IMR-90 (cell line): ENCODE measurements around the gene PRR5. TPM values are rescaled to one million over a fixed set of nuclear protein-coding genes. Genes with fewer than 3 reads are reported as not detected.

Experiments
- ATAC-seq: fragments of 200-7000 bp; cut with Tn5 transposase; 2 replicates; pipeline ENCODE4 v1.9.1; 2020; ENCODE audit warnings: low read depth, mild to moderate bottlenecking, moderate library complexity
- BruUV-seq: library from RNA; stranded (reverse); fragments of 400-500 nt; replicated peaks from 2 replicates; lab custom pipeline; 2021; lab: Mats Ljungman, UMichigan
- CTCF ChIA-PET: fragments of 300-600 bp; formaldehyde crosslinking; extraction: SDS; loops from one replicate; lab custom pipeline; 2021; ENCODE audit warnings: antibody characterized with exemption; lab: Yijun Ruan, JAX
- POLR2A ChIA-PET: fragments of 300-600 bp; sonication (Branson Sonifier 250); formaldehyde crosslinking; loops from one replicate; lab custom pipeline; 2022; ENCODE audit warnings: antibody characterized with exemption; ENCODE audit not compliant: unreplicated experiment; lab: Charles Lee
- DNase-seq: peaks from one replicate; pipeline ENCODE4 v3.0.0; 2013
- H2AFZ ChIP-seq: replicated peaks from 2 replicates; pipeline ENCODE3; 2013; ENCODE audit warnings: low read length, mild to moderate bottlenecking; ENCODE audit not compliant: poor library complexity
- H2AK5ac ChIP-seq: 2 replicates; pipeline ENCODE4 v1.6.1; 2013; ENCODE audit warnings: low read depth, low read length, inconsistent platforms
- H2AK9ac ChIP-seq: replicated peaks from 2 replicates; pipeline ENCODE3; 2013; ENCODE audit warnings: mild to moderate bottlenecking, low read depth, low read length, moderate library complexity; ENCODE audit not compliant: poor library complexity
- H2BK120ac ChIP-seq: 2 replicates; pipeline ENCODE4 v1.6.1; 2013; ENCODE audit warnings: low read depth, low read length, inconsistent platforms
- H2BK15ac ChIP-seq: 3 replicates; pipeline ENCODE4 v1.6.1; 2013; ENCODE audit warnings: low read depth, low read length, inconsistent platforms
- H2BK20ac ChIP-seq: 2 replicates; pipeline ENCODE4 v1.6.1; 2013; ENCODE audit warnings: low read depth, mild to moderate bottlenecking, inconsistent platforms, low read length, moderate library complexity
- H2BK5ac ChIP-seq: 2 replicates; pipeline ENCODE4 v1.6.1; 2013; ENCODE audit warnings: mild to moderate bottlenecking, low read depth, low read length, inconsistent platforms; ENCODE audit not compliant: poor library complexity, severe bottlenecking
- H3K14ac ChIP-seq: replicated peaks from 2 replicates; pipeline ENCODE4 v1.6.1; 2013; ENCODE audit warnings: low read depth, low read length, inconsistent platforms
- H3K18ac ChIP-seq: 2 replicates; pipeline ENCODE4 v1.6.1; 2013; ENCODE audit warnings: low read depth, low read length, control low read depth
- H3K23ac ChIP-seq: 2 replicates; pipeline ENCODE4 v1.6.1; 2013; ENCODE audit warnings: low read depth, low read length, inconsistent platforms
- H3K27ac ChIP-seq: 2 replicates; pipeline ENCODE4 v1.5.1; 2013; ENCODE audit warnings: mild to moderate bottlenecking, control low read depth, low read length; ENCODE audit not compliant: insufficient read depth
- H3K27me3 ChIP-seq: 2 replicates; pipeline ENCODE4 v1.6.1; 2013; ENCODE audit warnings: low read length; ENCODE audit not compliant: control insufficient read depth, insufficient read depth
- H3K36me3 ChIP-seq: 2 replicates; pipeline ENCODE4 v1.6.1; 2013; ENCODE audit warnings: low read length, mixed read lengths; ENCODE audit not compliant: control insufficient read depth, insufficient read depth
- H3K4ac ChIP-seq: 2 replicates; pipeline ENCODE4 v1.6.1; 2013; ENCODE audit warnings: low read depth, low read length, inconsistent platforms
- H3K4me1 ChIP-seq: 2 replicates; pipeline ENCODE4 v1.6.1; 2013; ENCODE audit warnings: low read length, mixed read lengths; ENCODE audit not compliant: control insufficient read depth, insufficient read depth
- H3K4me2 ChIP-seq: 2 replicates; pipeline ENCODE4 v1.6.1; 2013; ENCODE audit warnings: low read depth, mild to moderate bottlenecking, control low read depth, low read length, moderate library complexity
- H3K4me3 ChIP-seq: 2 replicates; pipeline ENCODE4 v1.5.1; 2013; ENCODE audit warnings: low read depth, mild to moderate bottlenecking, control low read depth, low read length, moderate library complexity; ENCODE audit not compliant: insufficient read depth
- H3K56ac ChIP-seq: 2 replicates; pipeline ENCODE4 v1.6.1; 2013; ENCODE audit warnings: low read length, inconsistent platforms; ENCODE audit not compliant: insufficient read depth; ENCODE audit errors: extremely low read depth
- H3K79me1 ChIP-seq, 2 experiments: 2 replicates each; pipeline ENCODE4 v1.6.1; 2013; ENCODE audit warnings: low read length in 2 of 2, inconsistent platforms in 1 of 2, low read depth in 1 of 2
- H3K9ac ChIP-seq: 2 replicates; pipeline ENCODE4 v1.6.1; 2013; ENCODE audit warnings: low read depth, low read length, control low read depth
- H3K9me1 ChIP-seq: 2 replicates; pipeline ENCODE4 v1.6.1; 2013; ENCODE audit warnings: low read length, inconsistent platforms; ENCODE audit not compliant: insufficient read depth
- H3K9me3 ChIP-seq: 2 replicates; pipeline ENCODE4 v1.6.1; 2013; ENCODE audit warnings: low read length; ENCODE audit not compliant: control insufficient read depth, insufficient read depth
- H4K20me1 ChIP-seq: 2 replicates; pipeline ENCODE4 v1.6.1; 2013; ENCODE audit warnings: low read length, inconsistent platforms; ENCODE audit not compliant: insufficient read depth
- H4K5ac ChIP-seq: 2 replicates; pipeline ENCODE4 v1.6.1; 2013; ENCODE audit warnings: mild to moderate bottlenecking, low read depth, low read length, control low read depth
- H4K8ac ChIP-seq, 2 experiments: 2 replicates each; pipeline ENCODE4 v1.6.1; 2013; ENCODE audit warnings: low read depth in 2 of 2, low read length in 2 of 2, control low read depth in 1 of 2, inconsistent platforms in 1 of 2
- H4K91ac ChIP-seq: 2 replicates; pipeline ENCODE4 v1.6.1; 2013; ENCODE audit warnings: low read depth, low read length, inconsistent platforms; ENCODE audit not compliant: insufficient read depth
- CEBPB ChIP-seq: IDR thresholded peaks from 2 replicates; pipeline ENCODE4 v1.6.1; 2012; ENCODE audit warnings: low read depth, low read length, improper control_type of control experiment
- CHD1 ChIP-seq: IDR thresholded peaks from 2 replicates; pipeline ENCODE4 v1.6.1; 2012; ENCODE audit warnings: low read depth, low read length, improper control_type of control experiment
- MAFK ChIP-seq: IDR thresholded peaks from 2 replicates; pipeline ENCODE4 v1.6.1; 2012; ENCODE audit warnings: low read depth, low read length, improper control_type of control experiment
- RCOR1 ChIP-seq: IDR thresholded peaks from 2 replicates; pipeline ENCODE4 v1.6.1; 2012; ENCODE audit warnings: mild to moderate bottlenecking, low read length, improper control_type of control experiment; ENCODE audit not compliant: insufficient replicate concordance
- WGBS, 2 experiments: methylation state at CpG; one replicate each; pipeline versions ENCODE4 v1.1.5 to v1.1.7; 2013; ENCODE audit warnings: missing lambda C conversion rate in 2 of 2; ENCODE audit not compliant: insufficient read length in 1 of 2; ENCODE audit errors: extremely low coverage in 2 of 2; 5-methylcytosine and 5-hydroxymethylcytosine counted together
- dilution Hi-C: fragments of 300-500 bp; cut with HindIII; formaldehyde crosslinking; loops from one replicate; pipeline ENCODE4 v1.14.3; 2018; ENCODE audit warnings: low sequenced_read_pairs; ENCODE audit not compliant: unreplicated experiment
- in situ Hi-C: fragments of 300-500 bp; cut with MboI; formaldehyde crosslinking; loops from 3 replicates; pipeline ENCODE4 v1.14.3; 2019; ENCODE audit warnings: low sequenced_read_pairs, inconsistent platforms, mixed read lengths
- intact Hi-C: fragments of 100-400 bp; cut with micrococcal nuclease; formaldehyde crosslinking; loops from 2 replicates; pipeline ENCODE4 v1.10.0; 2022
- polyA plus RNA-seq, 3 experiments: library from polyadenylated mRNA; depleted of rRNA; stranded (reverse); fragments of >200 nt; gene quantifications; 2 replicates each; pipeline ENCODE4 v1.2.3, GENCODE V29; 2012; ENCODE audit warnings: low replicate concordance in 1 of 3
- total RNA-seq: library from RNA; depleted of rRNA; stranded (reverse); fragments of >200 nt; gene quantifications from 2 replicates; pipeline ENCODE4 v1.2.3, GENCODE V29; 2012

PRR5 gene
- total and polyA plus RNA-seq, 2 of the 4 experiments (the other 2 are of a cell fraction), result 8.1 to 24.3 TPM

GRCh38 chr22:44727709-44728108 lies 25.7 kb downstream of the PRR5 start:
- no peak for TF ChIP-seq CHD1
- no peak for TF ChIP-seq RCOR1
- no peak for TF ChIP-seq MAFK
- no peak for TF ChIP-seq CEBPB
- Histone ChIP-seq H2BK20ac (no peak overlapping the region), H3K23ac (no peak overlapping the region), H4K20me1 (peaks cover 21% of the 10 kb centered on the region), H3K4me1 (peaks cover 12% of the 10 kb centered on the region), H3K9me3 (no peaks in the 10 kb centered on the region), H2BK15ac (no peak overlapping the region), H2AK5ac (no peak overlapping the region), H3K9ac (no peak overlapping the region), H3K36me3 (peaks cover 33% of the 10 kb centered on the region), H2AFZ (no peak overlapping the region), H3K4me3 (no peak overlapping the region), H3K56ac (no peak overlapping the region), H3K27me3 (no peaks in the 10 kb centered on the region), H3K27ac (no peak overlapping the region), H3K4ac (no peak overlapping the region), H3K9me1 (peaks cover 9% of the 10 kb centered on the region), H4K8ac (no peak overlapping the region), H2AK9ac (no peak overlapping the region), H3K79me1 (peaks cover 4 to 10% of the 10 kb centered on the region in 2 experiments; a peak in 1 of 4 replicates), H3K4me2 (no peak overlapping the region), H3K14ac (no peak overlapping the region), H2BK120ac (no peak overlapping the region), H3K18ac (no peak overlapping the region), H4K5ac (no peak overlapping the region), H2BK5ac (no peak overlapping the region), H4K91ac (no peak overlapping the region)
- ATAC-seq (no peak), DNase-seq (no peak)
- no TSS peak for BruUV-seq
- dilution Hi-C loops (no loop called here), intact Hi-C loops (no loop called here), in situ Hi-C loops (no loop called here)
- 95% methylated on average over 5 of the region's 13 CpGs; no CpG with 5 or more reads in 1 of the 2 experiments for WGBS, 2 experiments
- ChIA-PET CTCF (no interaction called here), POLR2A (no interaction called here)
